Parathyroid adenoma (tissue), 2 donors: ENCODE data around the gene KYNU.
"Not testable (repeated sequence)": the region's sequence is repeated elsewhere in the genome, so short reads cannot be mapped to it uniquely, and the experiment has no call there.

Source experiments
- H2AFZ ChIP-seq: fragments of 300-600 bp; sonication (generic); one replicate; pipeline ENCODE4 v1.7.0; 2017; ENCODE audit warnings: antibody characterized with exemption, mild to moderate bottlenecking
- H3K27ac ChIP-seq: fragments of 300-600 bp; sonication (generic); one replicate; pipeline ENCODE4 v1.7.0; 2017
- H3K27me3 ChIP-seq: fragments of 300-600 bp; sonication (generic); one replicate; pipeline ENCODE4 v1.7.0; 2017; ENCODE audit warnings: low read length; ENCODE audit not compliant: control insufficient read depth, insufficient read depth
- H3K36me3 ChIP-seq: fragments of 300-600 bp; sonication (generic); one replicate; pipeline ENCODE4 v1.7.0; 2017; ENCODE audit warnings: low read length; ENCODE audit not compliant: control insufficient read depth, insufficient read depth
- H3K4me1 ChIP-seq: fragments of 300-600 bp; sonication (generic); one replicate; pipeline ENCODE4 v1.7.0; 2017; ENCODE audit warnings: control low read depth
- H3K4me2 ChIP-seq: fragments of 300-600 bp; sonication (generic); one replicate; pipeline ENCODE4 v1.7.0; 2017; ENCODE audit warnings: low read length
- H3K4me3 ChIP-seq: fragments of 300-600 bp; sonication (generic); one replicate; pipeline ENCODE4 v1.7.0; 2017; ENCODE audit warnings: low read depth, low read length
- H3K79me2 ChIP-seq: fragments of 300-600 bp; sonication (generic); one replicate; pipeline ENCODE4 v1.7.0; 2017; ENCODE audit warnings: control low read depth
- H3K9ac ChIP-seq: fragments of 300-600 bp; sonication (generic); one replicate; pipeline ENCODE4 v1.7.0; 2017; ENCODE audit warnings: mild to moderate bottlenecking
- H3K9me3 ChIP-seq: fragments of 300-600 bp; sonication (generic); one replicate; pipeline ENCODE4 v1.7.0; 2017; ENCODE audit warnings: low read length; ENCODE audit not compliant: control insufficient read depth
- CTCF ChIP-seq: fragments of 300-600 bp; sonication (generic); IDR thresholded peaks from one replicate; pipeline ENCODE4 v1.7.0; 2017; ENCODE audit warnings: antibody characterized with exemption, mild to moderate bottlenecking
- donor health status: primary hyperparathyroidism.

The KYNU gene

DNA sequence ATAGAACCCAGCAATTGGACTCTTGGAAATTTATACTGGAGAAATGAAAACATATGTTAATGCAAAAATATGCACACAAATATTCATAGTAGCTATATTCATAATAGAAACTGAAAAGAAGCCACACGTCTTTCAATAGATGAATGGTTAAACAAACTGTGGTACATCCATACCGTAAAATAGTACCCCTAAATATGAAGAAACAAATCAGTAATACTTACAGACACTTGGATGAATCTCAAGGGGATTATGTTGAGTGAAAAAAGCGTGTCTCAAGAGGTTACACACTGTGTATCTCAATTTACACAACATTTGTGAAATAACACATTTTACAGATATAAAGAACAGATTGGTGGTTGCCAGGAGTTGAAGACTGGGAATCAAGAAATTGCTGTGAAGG is 190.6 kb downstream of the KYNU start:
- no peak for TF ChIP-seq CTCF
- H3K4me3 ChIP-seq = no peak overlapping the region
- no peak overlapping the region for H3K27ac ChIP-seq
- no peak overlapping the region for H3K9ac ChIP-seq
- no peaks in the 10 kb centered on the region for H3K4me1 ChIP-seq
- no peaks in the 10 kb centered on the region for H3K79me2 ChIP-seq
- H3K36me3 ChIP-seq = no peaks in the 10 kb centered on the region
- no peaks in the 10 kb centered on the region for H3K27me3 ChIP-seq
- no peak overlapping the region for H2AFZ ChIP-seq
- no peaks in the 10 kb centered on the region for H3K9me3 ChIP-seq
- no peak overlapping the region for H3K4me2 ChIP-seq

DNA sequence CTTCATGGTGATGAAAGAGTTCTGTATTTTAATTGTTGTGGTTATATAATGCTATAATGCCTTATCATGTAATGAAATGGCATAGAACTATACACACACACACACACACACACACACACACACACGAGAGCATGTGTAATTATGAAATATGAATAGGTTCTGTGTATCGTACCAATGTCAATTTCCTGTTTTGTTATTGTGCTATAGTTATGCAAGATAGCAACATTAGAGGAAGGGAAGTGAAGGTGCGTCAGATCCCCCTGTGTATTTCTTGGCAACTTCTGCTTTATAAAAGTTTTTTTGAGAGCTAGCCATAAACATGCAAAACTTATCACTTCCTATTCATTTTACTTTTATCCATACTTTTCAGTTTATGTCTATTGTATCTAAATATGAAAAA is 191.0 kb downstream of the KYNU start:
- H3K36me3 ChIP-seq = no peaks in the 10 kb centered on the region
- H3K9ac ChIP-seq = no peak overlapping the region
- no peak for TF ChIP-seq CTCF
- H3K9me3 ChIP-seq = no peaks in the 10 kb centered on the region
- no peak overlapping the region for H3K27ac ChIP-seq
- H3K4me3 ChIP-seq = no peak overlapping the region
- H3K27me3 ChIP-seq = no peaks in the 10 kb centered on the region
- H3K79me2 ChIP-seq = no peaks in the 10 kb centered on the region
- H3K4me2 ChIP-seq = no peak overlapping the region
- H3K4me1 ChIP-seq = no peaks in the 10 kb centered on the region
- H2AFZ ChIP-seq = no peak overlapping the region

- no peak overlapping the region for H3K27ac ChIP-seq
- H3K4me3 ChIP-seq = no peak overlapping the region
- H3K27me3 ChIP-seq = no peaks in the 10 kb centered on the region
- TF ChIP-seq CTCF = no peak
- no peak overlapping the region for H3K4me2 ChIP-seq
- H2AFZ ChIP-seq = no peak overlapping the region
- no peaks in the 10 kb centered on the region for H3K4me1 ChIP-seq
- H3K36me3 ChIP-seq = no peaks in the 10 kb centered on the region
- H3K9ac ChIP-seq = no peak overlapping the region
- H3K9me3 ChIP-seq = no peaks in the 10 kb centered on the region
- H3K79me2 ChIP-seq = no peaks in the 10 kb centered on the region
These were observed 193.2 kb downstream of the KYNU start for GRCh38 chr2:143070704-143071103.

DNA sequence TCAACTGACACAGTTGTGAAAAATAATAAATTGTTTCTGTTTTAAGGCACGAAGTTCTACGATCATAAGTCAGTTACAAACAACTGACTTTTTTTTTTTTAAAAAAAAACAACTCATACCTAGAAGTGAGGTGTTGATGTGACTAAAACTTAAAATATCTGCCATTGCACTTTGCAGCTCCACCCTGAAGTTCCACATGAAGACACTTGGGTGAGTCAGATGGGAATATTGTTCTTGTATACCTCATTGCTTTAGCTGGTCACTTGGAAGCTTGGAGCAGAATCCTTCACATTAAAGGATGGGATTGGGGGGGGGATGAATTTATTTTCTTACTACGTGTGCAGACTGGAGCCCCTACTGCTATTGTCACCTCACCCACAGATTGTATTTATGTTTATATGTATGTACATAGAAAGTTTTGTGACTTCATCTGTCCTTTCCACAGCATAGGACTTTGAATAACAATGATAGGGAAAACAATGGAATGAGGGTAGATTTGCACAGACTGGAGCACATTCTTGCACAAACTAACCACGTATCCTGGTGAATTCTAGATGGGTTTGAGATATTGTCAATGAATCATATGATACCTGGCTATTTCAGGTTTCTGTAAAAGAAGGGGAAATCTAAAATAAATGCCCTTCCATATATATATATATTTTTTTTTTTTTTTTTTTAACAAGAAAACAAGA is 193.9 kb downstream of the KYNU start:
- Histone ChIP-seq H3K4me3 (no peak overlapping the region), H3K36me3 (no peaks in the 10 kb centered on the region), H3K27me3 (no peaks in the 10 kb centered on the region), H3K9me3 (no peaks in the 10 kb centered on the region), H3K27ac (no peak overlapping the region), H3K4me2 (no peak overlapping the region), H3K9ac (no peak overlapping the region), H2AFZ (no peak overlapping the region), H3K79me2 (no peaks in the 10 kb centered on the region), H3K4me1 (no peaks in the 10 kb centered on the region)
- no peak for TF ChIP-seq CTCF

DNA sequence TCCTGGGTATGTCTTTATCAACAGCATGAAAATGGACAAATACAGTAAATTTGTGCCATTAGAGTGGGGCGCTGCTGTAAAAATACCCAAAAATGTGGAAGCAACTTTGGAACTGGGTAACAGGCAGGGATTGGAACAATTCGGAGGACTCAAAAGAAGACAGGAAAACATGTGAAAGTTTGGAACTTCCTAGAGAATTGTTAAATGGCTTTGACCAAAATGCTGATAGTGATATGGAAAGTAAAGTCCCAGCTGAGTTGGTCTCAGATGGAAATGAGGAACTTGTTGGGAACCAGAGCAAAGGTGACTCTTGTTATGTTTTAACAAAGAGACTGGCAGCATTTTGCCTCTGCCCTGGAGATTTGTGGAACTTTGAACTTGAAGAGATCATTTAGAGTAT is 197.4 kb downstream of the KYNU start:
- H3K27ac ChIP-seq, H3K4me3 ChIP-seq, H3K9me3 ChIP-seq, H3K36me3 ChIP-seq, H3K79me2 ChIP-seq, H3K4me2 ChIP-seq, H3K4me1 ChIP-seq, H3K27me3 ChIP-seq, H2AFZ ChIP-seq, H3K9ac ChIP-seq: not testable (repeated sequence)
